Left lung (tissue), 14 donors: ENCODE data around the gene PSRC1. TPM values are rescaled to one million over a fixed set of nuclear protein-coding genes. Genes with fewer than 3 reads are reported as not detected.

Experiments
- ATAC-seq: fragments of 200-7000 bp; cut with Tn5 transposase; one replicate; pipeline ENCODE4 v1.9.1; 2020; ENCODE audit warnings: moderate library complexity
- DNase-seq, 4 donors: peaks; one replicate each; pipeline ENCODE4 v3.0.0-alpha.2; 2013 to 2020
- H3K27ac ChIP-seq, 2 donors: fragments of 200-600 bp; sonication (generic) in 1 of 2; one replicate each; pipeline versions ENCODE4 v1.5.0 to v1.8.0; 2020 to 2021
- H3K27me3 ChIP-seq, 2 donors: fragments of 200-600 bp; sonication (generic) in 1 of 2; one replicate each; pipeline versions ENCODE4 v1.5.0 to v1.8.0; 2020 to 2021
- H3K36me3 ChIP-seq, 2 donors: fragments of 200-600 bp; sonication (generic) in 1 of 2; one replicate each; pipeline versions ENCODE4 v1.5.0 to v1.8.0; 2020 to 2021
- H3K4me1 ChIP-seq, 2 donors: fragments of 200-600 bp; one replicate each; pipeline ENCODE4 v1.8.0; 2021
- H3K4me3 ChIP-seq, 2 donors: fragments of 200-600 bp; sonication (generic) in 1 of 2; one replicate each; pipeline versions ENCODE4 v1.5.0 to v1.8.0; 2020 to 2021; ENCODE audit warnings: mild to moderate bottlenecking in 1 of 2
- H3K9me3 ChIP-seq, 2 donors: fragments of 200-600 bp; sonication (generic) in 1 of 2; one replicate each; pipeline versions ENCODE4 v1.5.0 to v1.8.0; 2020 to 2021
- CTCF ChIP-seq, 2 donors: fragments of 200-600 bp; sonication (generic) in 1 of 2; IDR thresholded peaks; one replicate each; pipeline versions ENCODE4 v1.5.0 to v1.8.0; 2021; ENCODE audit warnings: antibody characterized with exemption in 2 of 2
- intact Hi-C, 2 donors: fragments of 100-400 bp; cut with DNase I; formaldehyde crosslinking; loops; one replicate each; pipeline versions ENCODE4 v1.11.2 to v1.14.2; 2022
- long read RNA-seq, 12 donors: library from polyadenylated mRNA in 2 of 12; unstranded in 2 of 12; transcript quantifications; one replicate each; pipeline ENCODE4 v2.0.0 and lab custom pipeline, GENCODE V29; 2019 to 2026
- polyA plus RNA-seq, 6 donors: library from polyadenylated mRNA; unstranded; fragments of 120-200 nt; gene quantifications; one replicate each; pipeline ENCODE4 v1.2.1, GENCODE V29; 2013; ENCODE audit not compliant: insufficient read length in 6 of 6
- total RNA-seq, 2 donors: library from RNA; stranded (reverse); fragmentation: NEBNext Ultra II Directional; extraction: Animal tissue kit (Norgen Biotek cat#: 25700); gene quantifications; one replicate each; pipeline ENCODE4 v1.2.1, GENCODE V29; 2021
- donor health status: DM: no; HTN: yes; CAD: no.
- donor health status: DM: no; HTN: no; CAD: no.

The PSRC1 gene
- total RNA-seq (1 to 10 TPM; 4.2 to 7.3 TPM), polyA plus RNA-seq (10 to 100 TPM; 34.0 to 53.0 (median 40.5) TPM)
- long read RNA-seq, donor 1, transcript PSRC1-204 (8 exons, 1,742 nt), result major isoform, 5 of 22 reads
- long read RNA-seq, donor 1, partial matches to known transcripts, result 11 of 22 reads
- long read RNA-seq, donor 1, other reads (novel, unspliced or antisense), result 0 of 22 reads
- long read RNA-seq, donor 2, transcript PSRC1-204 (8 exons, 1,742 nt), result major isoform, 6 of 35 reads
- long read RNA-seq, donor 2, partial matches to known transcripts, result 26 of 35 reads
- long read RNA-seq, donor 2, other reads (novel, unspliced or antisense), result 0 of 35 reads
- long read RNA-seq, donor 3, transcript PSRC1-204 (8 exons, 1,742 nt), result major isoform, 7 of 11 reads
- long read RNA-seq, donor 3, partial matches to known transcripts, result 0 of 11 reads
- long read RNA-seq, donor 3, other reads (novel, unspliced or antisense), result 0 of 11 reads
- long read RNA-seq, donor 4, partial matches to known transcripts, result 1 of 5 reads
- long read RNA-seq, donor 4, other reads (novel, unspliced or antisense), result 3 of 5 reads
- long read RNA-seq, donor 5, partial matches to known transcripts, result 0 of 5 reads
- long read RNA-seq, donor 5, other reads (novel, unspliced or antisense), result 0 of 5 reads
- long read RNA-seq, donor 6, partial matches to known transcripts, result 0 of 5 reads
- long read RNA-seq, donor 6, other reads (novel, unspliced or antisense), result 0 of 5 reads
- long read RNA-seq, donor 7, partial matches to known transcripts, result 0 of 5 reads
- long read RNA-seq, donor 7, other reads (novel, unspliced or antisense), result 0 of 5 reads
- long read RNA-seq, donor 8, partial matches to known transcripts, result 0 of 3 reads
- long read RNA-seq, donor 8, other reads (novel, unspliced or antisense), result 0 of 3 reads
- long read RNA-seq, donor 9, result 0 reads
- long read RNA-seq, donor 10, partial matches to known transcripts, result 0 of 5 reads
- long read RNA-seq, donor 10, other reads (novel, unspliced or antisense), result 4 of 5 reads
- long read RNA-seq, donor 11, partial matches to known transcripts, result 5 of 8 reads
- long read RNA-seq, donor 11, other reads (novel, unspliced or antisense), result 0 of 8 reads
- long read RNA-seq, donor 12, partial matches to known transcripts, result 0 of 2 reads
- long read RNA-seq, donor 12, other reads (novel, unspliced or antisense), result 0 of 2 reads

- Histone ChIP-seq H3K9me3 (no peaks in the 10 kb centered on the region), H3K4me3 (peak within 1 kb of the TSS; percentile 50 to 58), H3K36me3 (peaks cover 0 to 4% of the 10 kb centered on the region in 2 donors), H3K27me3 (no peaks in the 10 kb centered on the region), H3K27ac (peak within 1 kb of the TSS; percentile 86 to 89), H3K4me1 (peaks cover 18 to 30% of the 10 kb centered on the region in 2 donors)
- intact Hi-C loops, result no loop called here
- ATAC-seq (peak; percentile 99), DNase-seq (peak; percentile 94 to 98 (median 98))
- TF ChIP-seq CTCF (IDR thresholded peaks at IDR 0.05), result peak in 1 of 2 donors; percentile 28
These were observed at the start of gene PSRC1 for GRCh38 chr1:109282952-109283747. PSRC1 (minus strand) TSS chr1:109283145.

- Histone ChIP-seq H3K27ac (no peak overlapping the region), H3K4me1 (no peaks in the 10 kb centered on the region), H3K27me3 (no peaks in the 10 kb centered on the region), H3K9me3 (peaks cover 0 to 22% of the 10 kb centered on the region in 2 donors), H3K36me3 (peaks cover 0 to 93% of the 10 kb centered on the region in 2 donors), H3K4me3 (no peak overlapping the region)
- DNase-seq (no peak), ATAC-seq (no peak)
- no peak for TF ChIP-seq CTCF (IDR thresholded peaks at IDR 0.05)
- intact Hi-C loops, result no loop called here
These were observed 48.2 kb upstream of the PSRC1 start for GRCh38 chr1:109331113-109331512.

GRCh38 chr1:109327285-109327684 is 44.3 kb upstream of the PSRC1 start:
- intact Hi-C loops, result no loop called here
- ATAC-seq (no peak), DNase-seq (no peak)
- Histone ChIP-seq H3K27ac (no peak overlapping the region), H3K9me3 (peaks cover 0 to 17% of the 10 kb centered on the region in 2 donors), H3K27me3 (no peaks in the 10 kb centered on the region), H3K4me1 (no peaks in the 10 kb centered on the region), H3K36me3 (peaks cover 0 to 93% of the 10 kb centered on the region in 2 donors), H3K4me3 (no peak overlapping the region)
- TF ChIP-seq CTCF (IDR thresholded peaks at IDR 0.05), result no peak

- ATAC-seq (no peak), DNase-seq (no peak)
- Histone ChIP-seq H3K27ac (no peak overlapping the region), H3K36me3 (peaks cover 0 to 95% of the 10 kb centered on the region in 2 donors), H3K4me1 (no peaks in the 10 kb centered on the region), H3K4me3 (no peak overlapping the region), H3K27me3 (no peaks in the 10 kb centered on the region), H3K9me3 (no peaks in the 10 kb centered on the region)
- TF ChIP-seq CTCF (IDR thresholded peaks at IDR 0.05), result no peak
- intact Hi-C loops, result no loop called here
These were observed 40.0 kb upstream of the PSRC1 start for GRCh38 chr1:109322974-109323373.
